ENCODE data around the gene PDCD7.
"Not testable (repeated sequence)": the region's sequence is repeated elsewhere in the genome, so short reads cannot be mapped to it uniquely, and the experiment has no call there.

The PDCD7 gene

DNA sequence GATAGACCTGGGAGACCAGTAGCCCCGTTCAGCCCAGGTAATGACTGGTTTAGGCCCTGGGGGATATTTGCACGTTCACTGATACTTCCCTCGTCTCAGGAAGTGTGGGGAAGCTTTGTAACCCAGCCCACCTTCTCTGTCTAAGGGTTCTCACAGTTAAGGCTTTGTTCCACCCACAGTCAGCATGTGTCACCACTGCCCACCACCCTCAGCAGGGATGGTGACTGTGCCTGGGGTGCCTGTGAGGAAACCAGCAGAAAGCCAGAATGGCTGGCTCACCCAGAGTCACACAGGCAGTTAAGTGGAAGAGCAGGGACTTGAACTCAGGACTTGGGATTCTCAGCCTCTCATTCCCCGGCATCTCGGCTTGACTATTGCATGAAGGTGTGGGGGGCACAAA lies 51.9 kb downstream of the PDCD7 start:
- DNase-seq (ENCODE audit: low read depth), result no peak
- TF ChIP-seq, protein P1, sequence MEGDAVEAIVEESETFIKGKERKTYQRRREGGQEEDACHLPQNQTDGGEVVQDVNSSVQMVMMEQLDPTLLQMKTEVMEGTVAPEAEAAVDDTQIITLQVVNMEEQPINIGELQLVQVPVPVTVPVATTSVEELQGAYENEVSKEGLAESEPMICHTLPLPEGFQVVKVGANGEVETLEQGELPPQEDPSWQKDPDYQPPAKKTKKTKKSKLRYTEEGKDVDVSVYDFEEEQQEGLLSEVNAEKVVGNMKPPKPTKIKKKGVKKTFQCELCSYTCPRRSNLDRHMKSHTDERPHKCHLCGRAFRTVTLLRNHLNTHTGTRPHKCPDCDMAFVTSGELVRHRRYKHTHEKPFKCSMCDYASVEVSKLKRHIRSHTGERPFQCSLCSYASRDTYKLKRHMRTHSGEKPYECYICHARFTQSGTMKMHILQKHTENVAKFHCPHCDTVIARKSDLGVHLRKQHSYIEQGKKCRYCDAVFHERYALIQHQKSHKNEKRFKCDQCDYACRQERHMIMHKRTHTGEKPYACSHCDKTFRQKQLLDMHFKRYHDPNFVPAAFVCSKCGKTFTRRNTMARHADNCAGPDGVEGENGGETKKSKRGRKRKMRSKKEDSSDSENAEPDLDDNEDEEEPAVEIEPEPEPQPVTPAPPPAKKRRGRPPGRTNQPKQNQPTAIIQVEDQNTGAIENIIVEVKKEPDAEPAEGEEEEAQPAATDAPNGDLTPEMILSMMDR (conservative IDR thresholded peaks at IDR 0.05; ENCODE audit: control insufficient read depth, insufficient read depth, low read depth, low read length), result no peak
- H3K4me3 ChIP-seq (ENCODE audit: control insufficient read depth, low read depth, low read length), result no peak overlapping the region

DNA sequence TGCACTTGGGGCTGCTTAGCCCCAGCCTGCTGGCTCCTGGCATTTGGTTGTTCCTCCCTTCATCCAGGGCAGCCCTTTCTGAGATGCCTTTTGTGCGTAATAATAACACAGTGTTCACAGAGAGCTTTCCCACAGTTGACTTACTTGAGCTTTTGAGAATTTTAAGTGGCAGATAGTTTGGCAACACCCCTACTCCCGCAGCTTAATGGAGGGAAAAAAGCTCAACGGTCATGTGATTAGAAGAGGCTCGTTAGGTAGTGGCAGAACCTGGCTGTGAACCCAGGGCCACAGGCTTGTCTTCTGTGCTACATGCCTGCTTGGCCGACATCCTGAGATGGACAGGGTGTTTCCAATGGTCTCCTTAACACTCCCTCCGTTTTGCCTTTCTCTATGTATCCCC lies 52.3 kb downstream of the PDCD7 start:
- no peak for DNase-seq (ENCODE audit: low read depth)
- H3K4me3 ChIP-seq (ENCODE audit: control insufficient read depth, low read depth, low read length), result no peak overlapping the region
- TF ChIP-seq, protein P1 (conservative IDR thresholded peaks at IDR 0.05; ENCODE audit: control insufficient read depth, insufficient read depth, low read depth, low read length), result no peak

DNA sequence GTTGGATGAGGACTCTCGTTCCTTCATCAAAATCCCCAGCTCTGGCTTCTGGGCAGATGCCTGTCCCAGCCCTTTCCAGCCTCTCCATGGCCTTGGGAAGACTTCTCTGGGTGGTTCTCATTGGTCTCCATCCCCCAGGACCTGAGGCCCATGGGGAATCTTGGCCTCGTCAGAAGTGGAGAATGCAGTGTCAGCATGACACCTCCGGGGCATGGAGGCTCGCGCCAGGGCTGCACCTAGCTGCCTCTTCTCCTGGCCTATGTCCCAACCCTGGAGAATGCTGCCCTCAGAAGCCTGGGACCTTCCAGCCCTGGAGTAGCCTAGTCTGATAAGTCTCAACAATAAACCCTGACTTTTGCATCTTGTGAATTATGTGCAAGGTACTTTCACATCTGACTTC lies 54.0 kb downstream of the PDCD7 start:
- H3K4me3 ChIP-seq (ENCODE audit: control insufficient read depth, low read depth, low read length), result no peak overlapping the region
- DNase-seq (ENCODE audit: low read depth), result no peak
- TF ChIP-seq, protein P1 (conservative IDR thresholded peaks at IDR 0.05; ENCODE audit: control insufficient read depth, insufficient read depth, low read depth, low read length), result no peak

DNA sequence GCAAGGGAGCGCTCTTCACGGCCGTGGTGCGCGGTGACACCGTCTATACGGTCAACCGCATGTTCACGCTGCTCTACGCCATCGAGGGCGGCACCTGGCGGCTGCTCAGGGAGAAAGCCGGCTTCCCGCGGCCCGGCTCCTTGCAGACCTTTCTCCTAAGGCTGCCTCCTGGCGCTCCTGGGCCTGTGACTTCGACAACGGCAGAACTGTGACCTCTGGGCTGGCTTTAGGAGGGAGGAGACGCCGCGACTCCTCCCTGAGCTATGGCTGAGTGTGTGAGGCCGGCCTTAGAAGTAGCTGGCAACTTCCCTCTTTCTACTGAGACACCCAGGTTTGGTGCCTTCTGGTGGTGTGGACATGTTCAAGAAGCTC lies 55.6 kb downstream of the PDCD7 start:
- H3K4me3 ChIP-seq (ENCODE audit: control insufficient read depth, low read depth, low read length), result no peak overlapping the region
- DNase-seq (ENCODE audit: low read depth), result peak; percentile 65
- TF ChIP-seq, protein P1 (conservative IDR thresholded peaks at IDR 0.05; ENCODE audit: control insufficient read depth, insufficient read depth, low read depth, low read length), result peak; percentile 54

GRCh38 chr15:65077291-65077980 lies 56.2 kb downstream of the PDCD7 start:
- TF ChIP-seq, protein P1 (conservative IDR thresholded peaks at IDR 0.05; ENCODE audit: control insufficient read depth, insufficient read depth, low read depth, low read length), result no peak
- no peak for DNase-seq (ENCODE audit: low read depth)
- no peak overlapping the region for H3K4me3 ChIP-seq (ENCODE audit: control insufficient read depth, low read depth, low read length)

DNA sequence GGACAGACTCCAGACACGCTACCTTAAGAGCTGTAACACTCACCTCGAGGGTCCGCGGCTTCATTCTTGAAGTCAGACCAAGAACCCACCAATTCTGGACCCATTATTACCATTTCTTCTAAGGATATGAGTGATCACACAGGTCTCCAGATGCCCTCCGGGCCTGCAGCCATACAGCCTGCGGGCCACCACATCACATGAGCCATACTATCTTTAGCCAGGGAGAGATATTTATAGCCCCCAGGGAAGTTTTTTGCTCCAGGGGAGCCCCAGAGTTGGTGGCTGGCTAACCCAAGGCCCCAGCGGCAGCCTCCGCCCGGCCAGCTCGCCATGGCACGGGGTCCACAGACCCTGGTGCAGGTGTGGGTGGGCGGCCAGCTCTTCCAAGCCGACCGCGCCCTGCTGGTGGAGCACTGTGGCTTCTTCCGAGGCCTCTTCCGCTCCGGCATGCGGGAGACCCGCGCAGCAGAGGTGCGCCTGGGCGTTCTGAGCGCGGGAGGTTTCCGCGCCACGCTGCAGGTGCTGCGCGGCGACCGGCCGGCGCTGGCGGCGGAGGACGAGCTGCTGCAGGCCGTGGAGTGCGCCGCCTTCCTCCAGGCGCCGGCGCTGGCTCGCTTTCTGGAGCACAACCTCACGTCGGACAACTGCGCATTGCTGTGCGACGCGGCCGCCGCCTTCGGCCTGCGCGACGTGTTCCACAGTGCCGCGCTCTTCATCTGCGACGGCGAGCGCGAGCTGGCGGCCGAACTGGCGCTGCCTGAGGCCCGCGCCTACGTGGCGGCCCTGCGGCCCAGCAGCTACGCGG lies 56.9 kb downstream of the PDCD7 start, which contains the start of gene KBTBD13:
Gene KBTBD13, plus strand, starts transcription at position 261 of the 805 bp plus-strand sequence. Its CDS starts 70 bp downstream, at position 331.
- no peak within 1 kb of the TSS for H3K4me3 ChIP-seq (ENCODE audit: control insufficient read depth, low read depth, low read length)
- no peak for DNase-seq (ENCODE audit: low read depth)
- TF ChIP-seq, protein P1 (conservative IDR thresholded peaks at IDR 0.05; ENCODE audit: control insufficient read depth, insufficient read depth, low read depth, low read length), result no peak

DNA sequence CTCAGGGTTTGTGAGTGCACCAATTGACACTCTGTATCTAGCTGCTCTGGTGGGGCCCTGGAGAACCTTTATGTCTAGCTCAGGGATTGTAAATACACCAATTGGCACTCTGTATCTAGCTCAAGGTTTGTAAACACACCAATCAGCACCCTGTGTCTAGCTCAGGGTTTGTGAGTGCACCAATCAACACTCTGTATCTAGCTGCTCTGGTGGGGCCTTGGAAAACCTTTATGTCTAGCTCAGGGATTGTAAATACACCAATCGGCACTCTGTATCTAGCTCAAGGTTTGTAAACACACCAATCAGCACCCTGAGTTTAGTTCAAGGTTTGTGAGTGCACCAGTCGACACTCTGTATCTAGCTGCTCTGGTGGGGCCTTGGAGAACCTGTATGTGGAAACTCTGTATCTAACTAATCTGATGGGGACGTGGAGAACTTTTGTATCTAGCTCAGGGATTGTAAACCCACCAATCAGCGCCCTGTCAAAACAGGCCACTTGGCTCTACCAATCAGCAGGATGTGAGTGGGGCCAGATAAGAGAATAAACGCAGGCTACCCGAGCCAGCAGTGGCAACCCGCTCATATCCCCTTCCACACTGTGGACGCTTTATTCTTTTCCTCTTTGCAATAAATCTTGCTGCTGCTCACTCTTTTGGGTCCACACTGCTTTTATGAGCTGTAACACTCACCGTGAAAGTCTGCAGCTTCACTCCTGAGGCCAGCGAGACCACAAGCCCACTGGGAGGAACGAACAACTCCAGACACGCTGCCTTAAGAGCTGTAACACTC lies 57.8 kb downstream of the PDCD7 start:
- not testable (repeated sequence) for H3K4me3 ChIP-seq (ENCODE audit: control insufficient read depth, low read depth, low read length); DNase-seq (ENCODE audit: low read depth)

GRCh38 chr15:65074946-65075345 lies 58.7 kb downstream of the PDCD7 start:
- not testable (repeated sequence) for H3K4me3 ChIP-seq (ENCODE audit: control insufficient read depth, low read depth, low read length); DNase-seq (ENCODE audit: low read depth)
